ENCODE measurements around the gene LOX.
"Not testable (repeated sequence)": the region's sequence is repeated elsewhere in the genome, so short reads cannot be mapped to it uniquely, and the experiment has no call there.

Gene LOX

GRCh38 chr5:122097391-122097790 lies 19.3 kb upstream of the LOX start:
- DNase-seq (ENCODE audit: low read depth) = no peak

GRCh38 chr5:122095158-122095557 lies 17.1 kb upstream of the LOX start:
- DNase-seq (ENCODE audit: low read depth) = no peak

GRCh38 chr5:122094251-122094650 lies 16.2 kb upstream of the LOX start:
- DNase-seq (ENCODE audit: low read depth) = not testable (repeated sequence)

DNA sequence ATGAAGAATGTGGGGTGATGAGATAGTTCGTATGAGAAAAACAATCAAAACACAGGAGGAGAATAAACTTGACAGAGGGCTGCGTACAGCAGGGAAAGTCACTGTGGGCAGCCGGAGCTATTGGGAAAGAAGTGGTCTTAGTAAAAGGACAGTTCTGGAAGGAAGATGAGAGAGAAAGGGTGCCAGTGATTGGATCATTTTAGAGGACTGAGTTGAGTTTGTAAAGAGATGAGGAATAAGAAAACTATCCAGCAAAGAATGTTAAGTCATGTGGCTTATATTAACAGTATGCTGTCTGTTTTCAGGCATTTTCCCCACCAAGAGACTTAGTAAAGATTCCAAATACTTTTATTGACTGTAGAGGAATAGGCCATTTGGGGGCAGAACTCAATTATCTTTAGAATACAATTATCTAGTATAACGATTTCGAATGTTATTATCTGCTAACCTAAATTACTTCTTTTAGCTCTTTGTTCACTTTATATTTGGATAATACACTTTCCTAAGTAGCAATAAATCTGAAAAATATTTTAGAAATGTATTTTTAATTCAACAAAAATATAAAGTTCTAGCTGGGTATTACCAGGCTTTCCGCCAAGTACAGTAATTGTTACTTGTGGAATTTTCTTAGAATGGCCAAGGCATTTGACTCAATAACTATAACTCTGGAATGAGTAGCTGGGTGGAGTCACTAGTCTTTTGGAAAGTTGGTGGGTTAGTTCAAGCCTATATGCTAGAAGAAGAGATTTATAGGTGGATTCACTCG lies 15.5 kb upstream of the LOX start:
- DNase-seq (ENCODE audit: low read depth) = peak; percentile 81

DNA sequence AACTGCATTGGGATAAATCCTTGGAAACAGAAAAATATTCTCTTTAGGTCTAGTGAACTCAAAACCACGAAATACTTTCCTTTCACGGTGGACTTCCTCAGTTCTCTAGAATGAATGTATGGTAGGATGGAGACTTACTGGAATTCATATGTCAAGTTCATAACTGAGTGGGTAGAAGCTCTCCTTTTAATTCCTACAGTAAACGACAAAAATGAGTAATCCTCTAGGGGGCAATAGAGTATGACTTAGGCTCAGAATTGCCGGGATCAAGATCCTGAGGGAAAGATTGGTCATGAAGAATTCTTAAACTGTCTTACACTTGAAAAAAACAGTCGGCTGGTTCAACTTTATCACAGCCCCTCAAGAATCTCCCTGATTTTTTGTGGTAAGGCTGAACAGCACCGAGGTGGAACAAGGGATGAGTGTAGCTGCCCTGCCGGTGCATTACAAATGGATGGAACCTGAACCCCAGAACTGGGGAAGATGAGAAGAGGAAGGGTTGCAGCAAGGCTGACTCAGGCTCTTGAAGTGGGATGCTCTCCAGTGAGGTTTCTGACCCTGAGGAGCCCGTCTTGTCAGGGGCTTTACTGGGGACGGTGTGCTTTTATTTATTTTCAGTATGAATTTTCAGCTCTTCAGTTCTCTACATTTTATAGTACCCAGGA lies 14.0 kb upstream of the LOX start:
- DNase-seq (ENCODE audit: low read depth) = no peak

DNA sequence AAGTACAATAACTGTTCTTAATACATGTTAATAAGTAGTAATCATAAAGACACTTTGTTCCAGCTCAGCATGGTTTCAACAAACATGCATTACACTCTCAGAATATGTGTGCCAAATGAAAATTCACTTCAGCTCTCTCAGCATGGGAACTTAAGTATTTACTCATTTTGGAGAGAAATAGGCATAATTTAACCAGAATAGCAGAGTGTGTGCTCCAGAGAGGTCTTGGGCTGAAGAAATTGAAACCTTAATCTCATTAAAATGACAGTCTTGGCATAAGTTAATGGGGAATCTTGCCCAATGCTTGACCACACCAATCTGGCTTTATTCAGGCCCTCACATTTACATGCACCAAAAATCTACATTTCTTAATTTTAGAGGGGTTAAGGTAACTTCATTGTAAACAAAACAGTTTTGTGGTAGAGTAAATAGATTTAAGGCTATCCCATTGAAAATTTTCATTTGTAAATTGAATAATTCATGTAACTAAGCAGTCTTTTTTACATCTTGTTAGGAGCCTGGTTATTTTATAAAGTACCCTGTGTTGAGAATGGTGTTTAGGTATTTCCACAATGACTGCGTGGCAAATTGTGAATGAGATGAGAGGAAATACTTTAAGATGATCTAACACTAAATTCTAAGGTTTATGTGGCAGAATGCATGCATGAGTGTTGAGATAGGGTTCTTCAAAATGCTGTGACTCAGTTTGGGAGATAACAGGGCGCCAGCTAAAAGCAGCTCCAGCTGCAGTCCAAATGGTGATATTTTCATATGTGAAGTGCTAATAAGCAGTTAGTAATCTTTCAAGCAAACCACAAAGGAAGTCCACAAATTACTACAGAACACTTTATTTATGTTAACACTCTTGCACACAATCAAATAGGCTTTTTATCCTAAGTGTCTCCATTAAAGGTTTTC lies 11.3 kb upstream of the LOX start:
- no peak for DNase-seq (ENCODE audit: low read depth)

DNA sequence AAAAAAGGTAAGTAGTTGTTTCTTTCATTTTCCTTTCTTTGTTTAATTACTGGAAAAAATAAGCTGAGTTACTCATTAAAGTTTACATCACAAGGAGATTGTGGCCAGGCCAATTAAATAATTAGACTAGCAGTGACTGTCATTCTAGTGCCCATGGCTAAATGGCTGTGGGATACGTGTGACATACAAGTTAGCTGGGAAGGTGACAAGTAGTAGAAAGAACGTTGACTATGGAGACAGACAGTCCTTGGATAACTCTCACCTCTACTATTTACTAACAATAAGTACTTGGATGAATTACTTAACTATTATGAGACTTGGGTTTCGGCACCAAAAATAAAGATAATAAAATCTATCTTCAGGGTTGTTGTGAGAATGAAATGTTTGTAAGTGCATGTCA lies 7.0 kb upstream of the LOX start:
- no peak for DNase-seq (ENCODE audit: low read depth)

GRCh38 chr5:122083535-122083934 lies 5.5 kb upstream of the LOX start:
- DNase-seq (ENCODE audit: low read depth) = no peak

DNA sequence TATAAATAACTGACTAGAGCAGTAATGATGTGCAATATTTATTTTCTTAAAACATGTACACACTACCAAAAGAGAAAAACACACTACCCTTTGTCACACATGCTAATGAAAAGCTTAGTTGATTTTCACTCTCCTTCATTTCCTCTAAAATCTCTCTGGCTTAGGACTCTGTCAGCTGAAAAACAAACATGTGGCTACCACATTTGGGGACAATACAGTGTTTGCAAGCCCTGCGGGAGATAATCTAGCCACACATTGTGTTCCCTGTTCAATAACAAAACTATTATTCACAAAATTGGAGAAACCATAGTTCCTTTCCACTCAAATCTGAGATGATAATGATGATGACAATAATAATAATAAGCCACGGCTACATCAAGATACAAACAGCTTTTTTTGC lies 3.5 kb upstream of the LOX start:
- DNase-seq (ENCODE audit: low read depth) = no peak

GRCh38 chr5:122077366-122078115 lies 518 bp downstream of the LOX start:
- no peak for DNase-seq (ENCODE audit: low read depth)

DNA sequence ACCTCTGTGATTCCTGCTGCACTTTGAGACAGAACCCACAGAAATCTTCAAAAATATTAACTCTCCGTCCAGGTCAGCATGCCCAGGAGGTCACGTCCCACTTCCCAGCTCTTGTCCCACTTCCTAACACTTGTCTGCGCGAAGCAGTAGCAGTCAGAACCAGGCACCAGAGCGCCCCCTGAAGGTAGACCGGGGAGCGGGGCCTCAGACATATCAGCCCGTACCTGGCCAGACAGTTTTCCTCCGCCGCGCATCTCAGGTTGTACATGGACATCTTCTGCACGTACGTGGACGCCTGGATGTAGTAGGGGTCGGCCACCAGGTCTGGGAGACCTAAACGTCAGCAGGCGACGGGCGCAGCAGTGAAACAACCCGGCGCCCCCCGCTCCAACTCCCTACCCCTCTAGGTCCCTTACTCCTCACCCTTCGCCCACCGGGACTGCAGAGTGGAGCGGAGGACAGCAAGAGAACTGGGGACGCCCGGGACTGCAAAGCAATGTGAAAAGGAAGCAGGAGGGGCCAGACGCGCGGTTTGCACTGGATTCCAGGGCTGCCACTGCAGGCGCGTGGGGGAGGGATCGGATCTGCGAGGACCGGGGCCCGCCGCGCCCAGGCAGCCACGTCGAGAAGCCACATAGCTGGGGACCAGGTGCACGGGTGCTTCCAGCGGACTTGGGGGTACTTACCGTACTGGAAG lies 1.2 kb downstream of the LOX start:
- DNase-seq (ENCODE audit: low read depth) = peak; percentile 71

GRCh38 chr5:122076050-122076461 lies 2.0 kb downstream of the LOX start:
- no peak for DNase-seq (ENCODE audit: low read depth)

DNA sequence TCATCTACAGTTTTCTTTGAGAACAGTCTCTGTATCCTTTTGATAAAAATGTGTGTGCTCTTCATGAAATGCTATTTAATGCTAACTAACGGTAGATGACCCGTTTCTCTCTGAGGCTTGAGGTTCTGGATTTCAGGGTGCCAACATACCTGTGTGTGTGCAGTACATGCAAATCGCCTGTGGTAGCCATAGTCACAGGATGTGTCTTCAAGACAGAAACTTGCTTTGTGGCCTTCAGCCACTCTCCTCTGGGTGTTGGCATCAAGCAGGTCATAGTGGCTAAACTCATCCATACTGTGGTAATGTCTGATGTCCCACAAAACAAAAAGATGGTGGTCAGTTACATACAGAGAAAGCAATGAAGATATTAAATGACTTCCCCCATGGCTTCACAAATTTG lies 4.2 kb downstream of the LOX start:
- no peak for DNase-seq (ENCODE audit: low read depth)

DNA sequence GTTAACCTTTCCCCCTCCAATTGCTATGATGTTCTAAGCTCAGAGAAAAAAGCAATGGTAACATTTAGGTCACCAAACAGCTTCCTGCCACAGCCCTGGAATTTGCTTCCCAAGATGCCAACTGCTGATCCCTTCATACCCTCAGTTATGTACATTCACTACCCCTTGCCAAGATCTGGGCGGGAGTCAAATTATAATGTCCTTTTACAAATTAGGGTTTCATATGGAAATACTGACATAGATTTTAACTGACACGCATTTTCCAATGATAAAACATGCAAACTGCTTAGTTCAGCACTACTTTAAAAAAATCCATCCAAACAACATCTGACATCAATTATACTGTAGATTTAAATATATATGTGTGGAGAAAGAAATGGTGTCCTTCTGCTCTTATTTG lies 5.0 kb downstream of the LOX start:
- no peak for DNase-seq (ENCODE audit: low read depth)

DNA sequence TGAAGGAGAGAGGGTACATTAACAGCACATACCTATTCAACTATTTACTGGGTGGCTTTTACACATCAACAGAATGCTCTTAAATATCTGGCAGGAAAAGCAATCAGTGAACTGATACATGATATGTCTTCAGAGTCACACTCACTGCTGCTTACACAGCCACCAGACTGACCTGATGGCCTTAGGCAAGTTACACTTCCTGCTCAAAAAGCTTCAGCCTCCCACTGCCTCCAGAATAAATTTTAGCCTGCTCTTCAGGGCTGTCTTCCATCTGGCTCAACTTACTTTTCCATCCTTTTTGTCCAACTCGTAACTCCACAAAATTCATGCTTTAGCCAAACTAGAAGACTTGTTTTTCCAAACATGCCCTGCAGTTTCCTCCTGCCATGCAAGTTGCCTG lies 10.7 kb downstream of the LOX start:
- DNase-seq (ENCODE audit: low read depth) = no peak

GRCh38 chr5:122064992-122065391 lies 13.1 kb downstream of the LOX start:
- no peak for DNase-seq (ENCODE audit: low read depth)

DNA sequence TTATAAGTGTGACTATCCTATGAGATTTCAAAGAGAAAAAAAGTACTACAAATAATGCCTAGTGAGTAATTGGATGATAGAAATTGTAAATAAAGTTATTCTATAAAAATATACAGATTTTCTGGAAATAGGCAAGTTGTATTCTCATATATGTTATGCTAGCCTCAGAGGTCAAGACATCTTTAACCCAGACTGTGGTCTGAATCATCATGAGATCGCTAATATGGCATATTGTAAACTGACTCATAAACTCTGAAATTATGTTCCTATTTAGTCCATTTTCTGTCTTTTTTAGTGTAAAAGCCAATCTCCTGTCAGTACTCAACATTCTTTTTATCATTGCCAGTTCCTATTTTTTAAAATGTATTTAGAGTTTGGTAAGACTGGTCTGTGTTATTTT lies 14.2 kb downstream of the LOX start:
- DNase-seq (ENCODE audit: low read depth) = no peak

GRCh38 chr5:122062205-122062604 lies 15.9 kb downstream of the LOX start:
- DNase-seq (ENCODE audit: low read depth) = no peak

GRCh38 chr5:122056913-122057312 lies 21.1 kb downstream of the LOX start:
- DNase-seq (ENCODE audit: low read depth) = no peak

DNA sequence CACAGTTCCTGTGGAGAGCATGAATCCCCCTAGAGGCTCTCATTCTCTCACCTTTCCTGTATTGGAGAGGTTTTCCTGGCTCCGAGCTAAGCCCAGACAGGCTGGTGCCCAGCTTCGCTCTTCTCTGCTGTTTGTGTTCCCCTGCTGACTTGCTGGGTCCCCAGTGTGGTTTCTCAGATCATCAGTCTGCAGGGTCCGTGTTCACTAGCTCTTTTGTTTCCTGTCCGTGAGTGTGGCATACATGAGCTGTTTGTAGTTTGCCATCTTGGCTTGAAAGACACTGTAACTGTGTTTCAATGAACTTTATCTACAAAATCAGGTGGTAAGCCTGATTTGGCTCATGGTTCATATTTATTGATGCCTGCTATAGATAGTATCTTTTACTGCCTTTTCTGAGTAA lies 23.8 kb downstream of the LOX start:
- no peak for DNase-seq (ENCODE audit: low read depth)
